GM12878 (cell line): ENCODE results near the gene NUPR1. TPM values are rescaled to one million over a fixed set of nuclear protein-coding genes. Genes with fewer than 3 reads are reported as not detected.

Experiments used
- ATAC-seq: fragments of 200-7000 bp; cut with Tn5 transposase; 3 replicates; pipeline ENCODE4 v1.9.1; 2020; ENCODE audit warnings: mild to moderate bottlenecking, moderate library complexity
- BruUV-seq: library from RNA; stranded (reverse); fragments of 400-500 nt; replicated peaks from 2 replicates; lab custom pipeline; 2021; lab: Mats Ljungman, UMichigan
- CTCF ChIA-PET: fragments of 300-600 bp; sonication (Branson Sonifier 250); formaldehyde crosslinking; extraction: SDS; loops from one replicate; lab custom pipeline; 2021; ENCODE audit warnings: inconsistent platforms; lab: Yijun Ruan, JAX
- POLR2A ChIA-PET: fragments of 350-600 bp; formaldehyde crosslinking; extraction: SDS; loops from one replicate; lab custom pipeline; 2021; ENCODE audit warnings: inconsistent platforms; lab: Charles Lee
- RAD21 ChIA-PET: fragments of 300-600 bp; sonication (Branson Sonifier 250); formaldehyde crosslinking; loops from one replicate; lab custom pipeline; 2023; ENCODE audit warnings: antibody characterized with exemption; ENCODE audit not compliant: unreplicated experiment; lab: Charles Lee
- SMC1A ChIA-PET: fragments of 300-600 bp; sonication (Branson Sonifier 250); formaldehyde crosslinking; loops from one replicate; lab custom pipeline; 2023; ENCODE audit not compliant: unreplicated experiment, uncharacterized antibody; lab: Charles Lee
- DNase-seq: peaks from one replicate; pipeline ENCODE4 v3.0.0-alpha.2; 2011; ENCODE audit warnings: low read depth, low spot score
- FAIRE-seq: peaks from 3 replicates; lab custom pipeline; 2011; peaks lifted over from hg19 to GRCh38; lab: Jason Lieb, UNC
- H2AFZ ChIP-seq: 2 replicates; pipeline ENCODE4 v1.6.0; 2011; ENCODE audit warnings: low read depth, low read length, control low read depth; ENCODE audit not compliant: control insufficient read depth
- H3K27ac ChIP-seq: 2 replicates; pipeline ENCODE4 v1.5.1; 2011; ENCODE audit warnings: control low read depth; ENCODE audit not compliant: control insufficient read depth, insufficient read depth
- H3K27me3 ChIP-seq, 2 experiments: replicated peaks in 1 of 2; 2 replicates each; pipeline versions ENCODE4 v1.6.0 to v1.6.1; 2011; ENCODE audit warnings: low read length in 1 of 2; ENCODE audit not compliant: control insufficient read depth in 2 of 2, insufficient read depth in 2 of 2
- H3K36me3 ChIP-seq, 2 experiments: 2 replicates each; pipeline ENCODE4 v1.5.1; 2011; ENCODE audit warnings: low read length in 1 of 2; ENCODE audit not compliant: control insufficient read depth in 2 of 2, insufficient read depth in 2 of 2
- H3K4me1 ChIP-seq: 2 replicates; pipeline ENCODE4 v1.6.1; 2011; ENCODE audit warnings: mild to moderate bottlenecking, low read length, moderate library complexity, mixed read lengths; ENCODE audit not compliant: control insufficient read depth, insufficient read depth
- H3K4me2 ChIP-seq: 2 replicates; pipeline ENCODE4 v1.6.0; 2011; ENCODE audit warnings: control low read depth; ENCODE audit not compliant: control insufficient read depth, insufficient read depth
- H3K4me3 ChIP-seq: fragments of 200-600 bp; sonication (generic); 2 replicates; pipeline ENCODE4 v1.5.1; 2016
- H3K79me2 ChIP-seq: 2 replicates; pipeline ENCODE4 v1.6.0; 2011; ENCODE audit warnings: low read length; ENCODE audit not compliant: control insufficient read depth, insufficient read depth
- H3K9ac ChIP-seq: 2 replicates; pipeline ENCODE4 v1.8.0; 2011; ENCODE audit warnings: low read length, control low read depth, mixed read lengths; ENCODE audit not compliant: control insufficient read depth, insufficient read depth
- H3K9me3 ChIP-seq: replicated peaks from 3 replicates; pipeline ENCODE4 v1.5.1; 2011; ENCODE audit warnings: mild to moderate bottlenecking, low read length; ENCODE audit not compliant: control insufficient read depth, insufficient read depth
- H4K20me1 ChIP-seq: 2 replicates; pipeline ENCODE4 v1.6.0; 2011; ENCODE audit not compliant: control insufficient read depth, insufficient read depth
- BACH1 ChIP-seq: fragments of 450-650 bp; IDR thresholded peaks from 2 replicates; pipeline ENCODE4 v1.6.1; 2017; ENCODE audit warnings: mild to moderate bottlenecking, borderline replicate concordance
- BMI1 ChIP-seq: fragments of 450-650 bp; IDR thresholded peaks from 2 replicates; pipeline ENCODE4 v1.6.1; 2016; ENCODE audit warnings: mild to moderate bottlenecking, moderate library complexity, borderline replicate concordance
- CEBPB ChIP-seq, 2 experiments: fragments of 150-350 bp in 1 of 2; IDR thresholded peaks; 2 replicates each; pipeline ENCODE4 v1.6.1; 2012 to 2014; ENCODE audit warnings: low read depth in 2 of 2, low read length in 2 of 2, borderline replicate concordance in 1 of 2, inconsistent platforms in 1 of 2
- CEBPZ ChIP-seq: fragments of 150-350 bp; IDR thresholded peaks from 2 replicates; pipeline ENCODE4 v1.6.1; 2016; ENCODE audit warnings: low read depth, low read length
- CREM ChIP-seq: IDR thresholded peaks from 2 replicates; pipeline ENCODE4 v1.6.1; 2014; ENCODE audit warnings: antibody characterized with exemption, low read depth
- DPF2 ChIP-seq: fragments of 450-650 bp; IDR thresholded peaks from 2 replicates; pipeline ENCODE4 v1.6.1; 2017; ENCODE audit warnings: mild to moderate bottlenecking
- HDGF ChIP-seq: fragments of 450-650 bp; IDR thresholded peaks from 2 replicates; pipeline ENCODE4 v1.6.1; 2016; ENCODE audit warnings: antibody characterized with exemption
- IRF4 ChIP-seq: IDR thresholded peaks from 2 replicates; pipeline ENCODE4 v1.6.1; 2011; ENCODE audit warnings: low read depth, low read length
- NR2C2 ChIP-seq: IDR thresholded peaks from 2 replicates; pipeline ENCODE4 v1.6.1; 2011; ENCODE audit warnings: borderline replicate concordance, low read depth; ENCODE audit not compliant: control insufficient read depth, insufficient read length
- PBX3 ChIP-seq: IDR thresholded peaks from 2 replicates; pipeline ENCODE4 v1.6.1; 2011; ENCODE audit warnings: mild to moderate bottlenecking, low read depth, low read length, moderate library complexity; ENCODE audit not compliant: insufficient replicate concordance
- POU2F2 ChIP-seq: IDR thresholded peaks from 3 replicates; pipeline ENCODE4 v1.6.1; 2011; ENCODE audit warnings: low read depth, mild to moderate bottlenecking, low read length, borderline replicate concordance
- RELA ChIP-seq: fragments of 450-650 bp; IDR thresholded peaks from 2 replicates; pipeline ENCODE4 v1.8.0; 2014; ENCODE audit warnings: borderline replicate concordance; ENCODE audit not compliant: partially characterized antibody
- RUNX3 ChIP-seq: IDR thresholded peaks from 2 replicates; pipeline ENCODE4 v1.6.1; 2012; ENCODE audit warnings: low read length, inconsistent platforms
- SIX5 ChIP-seq: IDR thresholded peaks from 2 replicates; pipeline ENCODE4 v1.6.1; 2011; ENCODE audit warnings: mild to moderate bottlenecking, low read depth, low read length, moderate library complexity; ENCODE audit not compliant: severe bottlenecking
- YY1 ChIP-seq: IDR thresholded peaks from 2 replicates; pipeline ENCODE4 v1.6.1; 2011; ENCODE audit warnings: low read depth, mild to moderate bottlenecking, low read length
- ZNF207 ChIP-seq: fragments of 450-650 bp; IDR thresholded peaks from 2 replicates; pipeline ENCODE4 v1.6.1; 2014; ENCODE audit warnings: antibody characterized with exemption, mild to moderate bottlenecking, borderline replicate concordance
- ZZZ3 ChIP-seq: IDR thresholded peaks from 2 replicates; pipeline ENCODE4 v1.6.1; 2011; ENCODE audit warnings: low read depth; ENCODE audit not compliant: control insufficient read depth, insufficient read length
- WGBS: methylation state at CpG from one replicate; pipeline ENCODE4 v1.1.6; 2016; ENCODE audit warnings: low lambda C conversion rate; ENCODE audit not compliant: insufficient replicate concordance, insufficient coverage; ENCODE audit errors: missing lambda C conversion rate; 5-methylcytosine and 5-hydroxymethylcytosine counted together
- in situ Hi-C: fragments of 300-500 bp; cut with MboI; formaldehyde crosslinking; loops from 9 replicates; pipeline ENCODE4 v1.14.3; 2018; ENCODE audit warnings: mixed read lengths
- intact Hi-C: fragments of 100-400 bp; cut with micrococcal nuclease; formaldehyde crosslinking; loops from one replicate; pipeline ENCODE4 v1.14.2; 2022; ENCODE audit not compliant: unreplicated experiment
- polyA plus RNA-seq, 11 experiments: library from polyadenylated mRNA; depleted of rRNA in 4 of 11; unstranded in 6 of 11; stranded (reverse) in 5 of 11; fragments of >200 nt; fragmentation: Nextera tagmentation in 4 of 11; fragmentation: Illumina TruSeq in 1 of 11; extraction: Ambion mirVana in 4 of 11; extraction: Trizol in 1 of 11; gene quantifications; 1 replicate in 1 of 11; 2 replicates in 10 of 11; pipeline versions ENCODE4 v1.2.1 to v1.2.3, GENCODE V29; 2011 to 2016; ENCODE audit warnings: inconsistent platforms in 2 of 11, missing spikeins in 2 of 11, low read depth in 1 of 11
- total RNA-seq, 4 experiments: library from RNA; depleted of rRNA in 3 of 4; stranded (reverse); fragments of >200 nt in 3 of 4; fragmentation: Illumina TruSeq in 1 of 4; extraction: Trizol in 1 of 4; gene quantifications; 2 replicates each; pipeline versions ENCODE4 v1.2.1 to v1.2.3, GENCODE V29; 2013 to 2021

Gene NUPR1
- total and polyA plus RNA-seq, 10 of the 15 experiments (the other 5 are each of a cell fraction or from before 2014, with no cell fraction given), result 0.04 to 0.78 (median 0.17) TPM; not detected in 2

- H3K79me2 ChIP-seq, result peaks cover 4% of the 10 kb centered on the region
- intact Hi-C loops, result loop anchor here (5.0 kb wide), 1 partner anchor 62 kb away; the partner anchor contains the start of genes APOBR and CLN3
- TF ChIP-seq PBX3 (peak; percentile 6), BACH1 (peak; percentile 79; the same call in 1 of the 2 replicates), YY1 (0 out of 2 replicates have a peak, but pooled peaks have one; percentile 49), CEBPZ (no peak), RELA (peak; percentile 83), RUNX3 (peak; percentile 72), SIX5 (peak; percentile 89), IRF4 (peak; percentile 61; the same call in 1 of the 2 replicates), ZZZ3 (no peak), DPF2 (0 out of 2 replicates have a peak, but pooled peaks have one; percentile 66), CREM (peak; percentile 96), POU2F2 (peak; percentile 78; the same call in 2 of the 3 replicates), ZNF207 (peak; percentile 86; the same call in 1 of the 2 replicates), NR2C2 (no peak), BMI1 (no peak), HDGF (peak; percentile 74; the same call in 1 of the 2 replicates), CEBPB (IDR thresholded peaks at IDR 0.05; ENCODE audit: borderline replicate concordance in 1 of 2, low read depth in 2 of 2, low read length in 2 of 2) (no peak)
Measured at GRCh38 chr16:28553776-28554633, 15.2 kb upstream of the NUPR1 start, which contains the start of gene SGF29. TSS of gene SGF29 (plus strand) at chr16:28553920. CDS start at chr16:28581070, 27,150 bp downstream.

More at GRCh38 chr16:28553776-28554633, 15.2 kb upstream of the NUPR1 start, which contains the start of gene SGF29:
- Histone ChIP-seq H4K20me1 (no peaks in the 10 kb centered on the region), H3K27ac (peak within 1 kb of the TSS; percentile 74), H3K27me3 (no peaks in the 10 kb centered on the region), H3K9ac (peak within 1 kb of the TSS; percentile 74), H3K36me3 (no peaks in the 10 kb centered on the region), H3K4me3 (peak within 1 kb of the TSS; percentile 88), H2AFZ (peak within 1 kb of the TSS; percentile 97), H3K4me1 (peaks cover 17% of the 10 kb centered on the region), H3K4me2 (peak within 1 kb of the TSS; percentile 69), H3K9me3 (no peaks in the 10 kb centered on the region)
- BruUV-seq, result TSS peak; percentile 99
- ChIA-PET CTCF (interaction anchor here (1.8 kb wide), 2 partner anchors 44 to 62 kb away, joined by 3 to 4 read pairs; no protein-coding TSS in a partner anchor), SMC1A (no interaction called here), POLR2A (interaction anchor here (0.6 to 1.0 kb wide), 4 partner anchors 40 to 365 kb away, joined by 3 read pairs; partner anchors contain the start of gene CLN3), RAD21 (interaction anchor here (0.9 to 2.9 kb wide), 3 partner anchors 62 to 63 kb away, joined by 4 to 7 read pairs (median 4); partner anchors contain the start of gene CLN3)
- FAIRE-seq (peak; percentile 90), DNase-seq (peak; percentile 82), ATAC-seq (peak; percentile 90)
- in situ Hi-C loops, result loop anchor here (5.0 kb wide), 1 partner anchor 37 kb away; no protein-coding TSS in a partner anchor
- WGBS, result under 1% methylated on average over 56 of the region's 88 CpGs
